ENCODE data around the gene SYK. TPM values are rescaled to one million over a fixed set of nuclear protein-coding genes. Genes with fewer than 3 reads are reported as not detected.

SYK gene
- total RNA-seq, 2 donors from 2014 or later: 4.5 to 43.6 TPM

- H3K27me3 ChIP-seq (replicated peaks; ENCODE audit: insufficient read depth): no peaks in the 10 kb centered on the region
- no peaks in the 10 kb centered on the region for H3K36me3 ChIP-seq
- TF ChIP-seq POLR2AphosphoS5 (IDR thresholded peaks at IDR 0.05) (no peak), POLR2A (IDR thresholded peaks at IDR 0.05) (no peak), CTCF (IDR thresholded peaks at IDR 0.05) (no peak)
- 94% methylated on average over 2 of the region's 2 CpGs for WGBS
- intact Hi-C loops (cut with DNase I): no loop called here
- H3K27ac ChIP-seq: no peak overlapping the region
- no peaks in the 10 kb centered on the region for H3K9me3 ChIP-seq
- H3K4me1 ChIP-seq (replicated peaks): no peaks in the 10 kb centered on the region
- no peak for DNase-seq (ENCODE audit: low spot score)
- H3K4me3 ChIP-seq: no peak overlapping the region
Measured at GRCh38 chr9:90880066-90880465, 78.4 kb downstream of the SYK start.

- H3K36me3 ChIP-seq: no peaks in the 10 kb centered on the region
- H3K4me1 ChIP-seq (replicated peaks): no peaks in the 10 kb centered on the region
- TF ChIP-seq POLR2AphosphoS5 (IDR thresholded peaks at IDR 0.05) (no peak), POLR2A (IDR thresholded peaks at IDR 0.05) (no peak), CTCF (IDR thresholded peaks at IDR 0.05) (no peak)
- no peaks in the 10 kb centered on the region for H3K27me3 ChIP-seq (replicated peaks; ENCODE audit: insufficient read depth)
- H3K4me3 ChIP-seq: no peak overlapping the region
- DNase-seq (ENCODE audit: low spot score): no peak
- no peaks in the 10 kb centered on the region for H3K9me3 ChIP-seq
- H3K27ac ChIP-seq: no peak overlapping the region
- intact Hi-C loops (cut with DNase I): no loop called here
- 93% methylated on average over 6 of the region's 6 CpGs for WGBS
Measured at GRCh38 chr9:90880669-90881068, 79.0 kb downstream of the SYK start.

GRCh38 chr9:90881648-90882047 lies 80.0 kb downstream of the SYK start:
- Histone ChIP-seq H3K4me1 (replicated peaks) (no peaks in the 10 kb centered on the region), H3K27me3 (replicated peaks; ENCODE audit: insufficient read depth) (no peaks in the 10 kb centered on the region), H3K4me3 (no peak overlapping the region), H3K27ac (no peak overlapping the region), H3K9me3 (no peaks in the 10 kb centered on the region), H3K36me3 (no peaks in the 10 kb centered on the region)
- intact Hi-C loops (cut with DNase I): no loop called here
- DNase-seq (ENCODE audit: low spot score): no peak
- TF ChIP-seq POLR2A (IDR thresholded peaks at IDR 0.05) (no peak), POLR2AphosphoS5 (IDR thresholded peaks at IDR 0.05) (no peak), CTCF (IDR thresholded peaks at IDR 0.05) (no peak)
- 58% methylated on average over 9 of the region's 9 CpGs for WGBS

GRCh38 chr9:90882991-90883600 lies 81.5 kb downstream of the SYK start:
- Histone ChIP-seq H3K4me1 (replicated peaks) (no peaks in the 10 kb centered on the region), H3K36me3 (no peaks in the 10 kb centered on the region), H3K9me3 (no peaks in the 10 kb centered on the region), H3K4me3 (no peak overlapping the region), H3K27ac (no peak overlapping the region), H3K27me3 (replicated peaks; ENCODE audit: insufficient read depth) (no peaks in the 10 kb centered on the region)
- intact Hi-C loops (cut with DNase I): no loop called here
- TF ChIP-seq CTCF (IDR thresholded peaks at IDR 0.05) (no peak), POLR2A (IDR thresholded peaks at IDR 0.05) (no peak), POLR2AphosphoS5 (IDR thresholded peaks at IDR 0.05) (no peak)
- WGBS: 95% methylated on average over 4 of the region's 4 CpGs
- no peak for DNase-seq (ENCODE audit: low spot score)

- Histone ChIP-seq H3K9me3 (no peaks in the 10 kb centered on the region), H3K27me3 (replicated peaks; ENCODE audit: insufficient read depth) (no peaks in the 10 kb centered on the region), H3K4me1 (replicated peaks) (no peaks in the 10 kb centered on the region), H3K27ac (no peak overlapping the region), H3K4me3 (no peak overlapping the region), H3K36me3 (no peaks in the 10 kb centered on the region)
- intact Hi-C loops (cut with DNase I): no loop called here
- no peak for DNase-seq (ENCODE audit: low spot score)
- WGBS: 97% methylated on average over 2 of the region's 2 CpGs
- TF ChIP-seq CTCF (IDR thresholded peaks at IDR 0.05): no peak
- no peak for TF ChIP-seq POLR2A (IDR thresholded peaks at IDR 0.05)
- no peak for TF ChIP-seq POLR2AphosphoS5 (IDR thresholded peaks at IDR 0.05)
Measured at GRCh38 chr9:90883661-90884060, 82.0 kb downstream of the SYK start.
